Nucleus accumbens (tissue), 56 donors: ENCODE data around the gene PSME3IP1.

Experiments used
- DNase-seq, 56 donors: peaks; one replicate each; lab custom pipeline; 2025; lab: John Stamatoyannopoulos, UW

The PSME3IP1 gene

GRCh38 chr16:57107321-57107922, 78.4 kb downstream of the PSME3IP1 start:
- peak in 7 of 56 donors; percentile 16 to 52 (median 26) for DNase-seq

GRCh38 chr16:57106767-57107166, 79.1 kb downstream of the PSME3IP1 start:
- no peak for DNase-seq

- no peak for DNase-seq
Observed at GRCh38 chr16:57105184-57105583, 80.7 kb downstream of the PSME3IP1 start.

- no peak for DNase-seq
Observed at GRCh38 chr16:57104706-57105105, 81.1 kb downstream of the PSME3IP1 start.

- peak in 3 of 56 donors; percentile 16 to 30 (median 23) for DNase-seq
Observed at GRCh38 chr16:57102888-57103851, 82.7 kb downstream of the PSME3IP1 start.
